ENCODE results near the gene SHH. TPM values are rescaled to one million over a fixed set of nuclear protein-coding genes. Genes with fewer than 3 reads are reported as not detected.

The SHH gene
- total and polyA plus RNA-seq, 2 donors (not counting 3 experiments of a cell fraction or from before 2014, with no cell fraction given) = not detected

GRCh38 chr7:155750255-155751125 lies 61.8 kb downstream of the SHH start:
- DNase-seq (ENCODE audit: low read depth, low spot score) (peak; percentile 43), FAIRE-seq (no peak)
- ChIA-PET POLR2A (interaction anchor here (0.7 kb wide), 1 partner anchor 129 kb away, joined by 4 read pairs; no protein-coding TSS in a partner anchor), CTCF (interaction anchor here (0.5 to 1.2 kb wide), 4 partner anchors 48 to 153 kb away, joined by 3 to 4 read pairs (median 4); no protein-coding TSS in a partner anchor)
- intact Hi-C loops (cut with micrococcal nuclease) (no loop called here), dilution Hi-C loops (cut with MboI; ENCODE audit: extremely low pct_ligation_motif_present, low sequenced_read_pairs) (no loop called here)
- Histone ChIP-seq H3K9me3 (replicated peaks; ENCODE audit: control insufficient read depth, insufficient read depth, low read length) (no peaks in the 10 kb centered on the region), H2AFZ (ENCODE audit: low read depth, low read length) (no peak overlapping the region), H3K9me1 (replicated peaks; ENCODE audit: control insufficient read depth, extremely low read depth, insufficient read depth, low read length) (no peaks in the 10 kb centered on the region), H3K4me2 (ENCODE audit: insufficient read depth, low read length) (no peak overlapping the region), H3K27ac (ENCODE audit: insufficient read depth, low read depth, low read length) (no peak overlapping the region), H3K79me2 (ENCODE audit: control insufficient read depth, insufficient read depth, low read length) (peaks cover 72% of the 10 kb centered on the region), H3K9ac (replicated peaks; ENCODE audit: extremely low read depth, insufficient read depth, low read length) (no peak overlapping the region), H3K4me1 (ENCODE audit: control insufficient read depth, extremely low read depth, insufficient read depth, low read length) (peaks cover 6% of the 10 kb centered on the region), H3K4me3 (replicated peaks in 1 of 3; ENCODE audit: insufficient read depth in 1 of 3, low read depth in 1 of 3, low read length in 3 of 3) (no peak overlapping the region), H4K20me1 (replicated peaks; ENCODE audit: control insufficient read depth, extremely low read depth, insufficient read depth, low read length) (peaks cover 14% of the 10 kb centered on the region), H3K36me3 (ENCODE audit: control insufficient read depth in 2 of 2, extremely low read depth in 1 of 2, insufficient read depth in 2 of 2, low read length in 2 of 2) (peaks cover 8 to 10% of the 10 kb centered on the region in 2 experiments), H3K27me3 (ENCODE audit: control insufficient read depth in 2 of 2, insufficient read depth in 2 of 2, low read length in 2 of 2) (no peaks in the 10 kb centered on the region)
- TF ChIP-seq MYC (IDR thresholded peaks at IDR 0.05; ENCODE audit: low read depth, low read length) = no peak
- no peak for TF ChIP-seq MAX (IDR thresholded peaks at IDR 0.05; ENCODE audit: insufficient read depth, insufficient read length)
- TF ChIP-seq POLR2AphosphoS5 (IDR thresholded peaks at IDR 0.05; ENCODE audit: insufficient read depth, low read depth, low read length) = no peak
- TF ChIP-seq POLR2A (IDR thresholded peaks at IDR 0.05; ENCODE audit: low read depth, low read length) = no peak
- no peak for TF ChIP-seq CTCF (IDR thresholded peaks at IDR 0.05; ENCODE audit: extremely low read depth in 1 of 2, insufficient read depth in 1 of 2, low read depth in 1 of 2, low read length in 2 of 2)
- no peak for TF ChIP-seq FOS (IDR thresholded peaks at IDR 0.05; ENCODE audit: borderline replicate concordance, insufficient read depth, low read length)
- TF ChIP-seq GATA2 (IDR thresholded peaks at IDR 0.05; ENCODE audit: insufficient read depth, insufficient read length, low read depth, low read length) = no peak
- TF ChIP-seq EZH2 (IDR thresholded peaks at IDR 0.05; ENCODE audit: borderline replicate concordance, low read depth, low read length, severe bottlenecking) = no peak
- TF ChIP-seq JUN (IDR thresholded peaks at IDR 0.05; ENCODE audit: borderline replicate concordance, insufficient read depth, insufficient read length, low read depth) = no peak
- no TSS peak for BruUV-seq (replicated peaks)

Other genes starting within 250 kb of the SHH start
- 62.9 and 68.2 TPM in 2 replicates for gene RBM33, start 167.8 kb downstream of the SHH start, total RNA-seq
- 16.2 and 18.1 TPM in 2 replicates for gene RBM33, start 167.8 kb downstream of the SHH start, polyA plus RNA-seq